Immature natural killer cell (primary cell): ENCODE measurements around the gene SLC38A1. TPM values are rescaled to one million over a fixed set of nuclear protein-coding genes. Genes with fewer than 3 reads are reported as not detected.

Source experiments
- DNase-seq, 3 donors: peaks; one replicate each; pipeline ENCODE4 v3.0.0; 2022; ENCODE audit warnings: mixed read lengths in 1 of 3
- H3K27ac Mint-ChIP-seq, 6 donors: one replicate each; pipeline ENCODE4 v1.8.0; 2020; ENCODE audit warnings: mixed read lengths in 6 of 6, mild to moderate bottlenecking in 5 of 6, inconsistent platforms in 4 of 6, moderate library complexity in 3 of 6
- H3K27me3 Mint-ChIP-seq, 3 donors: one replicate each; pipeline ENCODE4 v1.8.0; 2020 to 2021; ENCODE audit warnings: low read depth in 3 of 3, mild to moderate bottlenecking in 3 of 3, mixed read lengths in 3 of 3, moderate library complexity in 3 of 3, inconsistent platforms in 1 of 3
- H3K36me3 Mint-ChIP-seq, 3 donors: one replicate each; pipeline ENCODE4 v1.8.0; 2020; ENCODE audit warnings: mixed read lengths in 3 of 3, inconsistent platforms in 2 of 3, mild to moderate bottlenecking in 2 of 3
- H3K4me1 Mint-ChIP-seq, 2 donors: one replicate each; pipeline ENCODE4 v1.8.0; 2020; ENCODE audit warnings: inconsistent platforms in 2 of 2, mild to moderate bottlenecking in 2 of 2, mixed read lengths in 2 of 2, moderate library complexity in 1 of 2
- H3K4me3 Mint-ChIP-seq, 5 donors: one replicate each; pipeline ENCODE4 v1.8.0; 2020; ENCODE audit warnings: mild to moderate bottlenecking in 5 of 5, mixed read lengths in 5 of 5, inconsistent platforms in 3 of 5, moderate library complexity in 3 of 5
- H3K9me3 Mint-ChIP-seq, 6 donors: one replicate each; pipeline ENCODE4 v1.8.0; 2020; ENCODE audit warnings: mild to moderate bottlenecking in 6 of 6, mixed read lengths in 6 of 6, inconsistent platforms in 4 of 6, moderate library complexity in 3 of 6
- polyA plus RNA-seq, 3 donors: library from polyadenylated mRNA; unstranded; fragments of 300-500 nt; fragmentation: Illumina TruSeq; gene quantifications; one replicate each; pipeline ENCODE4 v1.2.3, GENCODE V29; 2021

Gene SLC38A1
- polyA plus RNA-seq, 3 donors from 2014 or later, result 173 to 234 (median 210) TPM

DNA sequence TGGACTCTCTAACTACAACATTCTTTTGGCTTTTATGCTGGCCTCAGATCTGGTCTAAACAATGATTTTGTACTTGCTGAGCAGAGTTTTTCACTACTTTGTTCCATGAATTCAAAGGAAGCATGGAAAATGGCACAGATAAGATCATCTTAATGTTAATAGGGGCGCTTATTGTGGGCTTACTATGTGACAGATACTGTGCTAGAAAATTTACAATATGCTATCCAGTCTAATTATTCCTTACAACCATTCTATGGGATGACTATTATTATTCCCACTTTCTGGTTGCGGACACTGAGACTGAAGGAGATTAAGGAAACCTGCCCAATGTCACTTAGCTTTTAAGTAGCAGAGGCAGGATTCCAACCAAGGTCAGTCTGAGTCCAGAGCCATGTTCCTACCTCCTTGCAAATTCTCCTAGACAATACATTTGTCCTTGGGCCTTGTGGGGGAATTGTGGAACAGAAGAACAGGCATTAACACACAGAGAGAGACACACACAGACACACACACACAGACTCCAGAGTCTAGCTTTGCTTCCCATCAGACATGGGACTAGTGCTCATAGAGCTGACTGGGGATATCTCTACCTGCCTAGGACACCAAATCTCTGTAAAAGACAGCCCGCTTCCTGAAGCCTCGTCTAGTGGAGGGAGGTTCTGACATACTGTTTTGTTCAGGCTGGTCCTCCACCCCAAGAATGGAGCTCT lies 107.7 kb downstream of the SLC38A1 start:
- H3K9me3 Mint-ChIP-seq, result peaks cover 0 to 9% (median 2%) of the 10 kb centered on the region in 6 donors
- DNase-seq, result no peak
- H3K4me3 Mint-ChIP-seq, result no peak overlapping the region
- peaks cover 0 to 2% (median 0%) of the 10 kb centered on the region in 3 donors for H3K27me3 Mint-ChIP-seq
- peaks cover 1 to 7% (median 4%) of the 10 kb centered on the region in 3 donors for H3K36me3 Mint-ChIP-seq
- no peaks in the 10 kb centered on the region for H3K4me1 Mint-ChIP-seq
- H3K27ac Mint-ChIP-seq, result no peak overlapping the region

DNA sequence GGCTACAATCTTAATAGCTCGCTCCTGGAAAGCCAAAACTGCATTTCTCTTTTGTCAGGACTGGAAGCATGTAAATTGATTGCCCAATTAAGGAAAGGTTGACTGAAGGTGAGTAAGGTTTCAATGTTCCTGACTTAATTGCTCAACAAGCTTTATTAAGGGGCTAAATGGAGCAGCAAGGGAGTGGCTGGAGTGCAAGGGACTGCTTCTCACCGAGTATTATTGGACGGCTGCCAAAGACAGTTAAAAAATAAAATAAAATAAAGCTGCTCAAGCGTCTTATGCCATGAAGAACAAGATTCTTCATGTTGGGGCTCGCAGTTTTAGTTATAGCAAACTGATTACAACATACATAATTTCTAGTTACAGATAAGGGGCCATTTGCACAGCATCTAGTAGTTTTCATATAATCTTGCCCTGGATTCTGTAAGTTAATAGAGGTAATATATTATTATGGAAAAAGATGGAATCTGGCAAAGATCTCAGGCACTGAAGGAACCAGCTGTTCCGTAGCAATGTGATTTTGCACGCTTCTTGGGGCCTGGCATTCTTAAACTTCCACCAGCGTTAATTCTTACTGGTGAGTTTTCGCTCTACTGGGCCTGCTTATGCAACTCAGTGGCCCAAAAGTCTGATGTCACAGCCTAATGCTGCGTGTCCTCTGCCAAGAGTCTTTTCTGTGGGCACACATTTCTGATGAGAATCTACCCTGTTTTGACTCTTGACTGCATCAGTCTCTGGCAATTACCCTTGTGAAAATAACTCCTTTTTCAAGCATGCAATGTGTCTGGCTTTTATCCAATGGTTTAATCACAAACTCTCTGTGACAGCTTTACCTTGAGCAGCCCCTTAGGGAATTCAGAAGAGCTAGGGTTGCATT lies 108.5 kb downstream of the SLC38A1 start:
- H3K4me3 Mint-ChIP-seq, result no peak overlapping the region
- DNase-seq, result no peak
- H3K27ac Mint-ChIP-seq, result no peak overlapping the region
- H3K36me3 Mint-ChIP-seq, result peaks cover 4 to 10% (median 4%) of the 10 kb centered on the region in 3 donors
- peaks cover 0 to 10% (median 5%) of the 10 kb centered on the region in 6 donors for H3K9me3 Mint-ChIP-seq
- no peaks in the 10 kb centered on the region for H3K4me1 Mint-ChIP-seq
- peaks cover 0 to 2% (median 0%) of the 10 kb centered on the region in 3 donors for H3K27me3 Mint-ChIP-seq

DNA sequence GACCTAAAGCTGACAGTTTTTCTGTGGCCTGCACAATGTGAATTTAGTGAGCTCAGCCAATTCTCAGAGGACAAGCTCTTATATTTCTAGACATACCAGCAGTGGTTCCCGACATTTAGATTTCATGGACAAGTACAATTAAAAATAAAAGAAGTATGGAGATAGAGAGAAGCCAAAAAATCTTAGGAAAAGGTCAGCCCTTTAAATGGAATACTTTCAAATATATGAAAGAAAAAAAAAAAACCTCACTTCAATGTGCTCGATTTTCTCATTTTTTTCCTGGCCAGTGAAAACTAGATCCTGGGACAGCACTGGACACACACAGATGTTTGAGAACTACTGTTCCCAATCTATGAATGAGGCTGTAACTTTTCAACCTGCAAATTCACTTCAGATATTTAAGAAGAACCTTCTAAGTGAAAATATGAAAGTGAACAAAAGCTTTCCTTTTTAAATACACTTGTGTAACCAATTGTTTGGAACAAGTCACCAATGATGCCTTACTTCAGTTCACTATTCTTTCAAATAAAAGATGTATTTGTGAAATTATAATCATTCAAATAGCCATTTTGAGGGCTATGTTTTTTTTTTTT lies 109.4 kb downstream of the SLC38A1 start:
- H3K27me3 Mint-ChIP-seq, result peaks cover 0 to 2% (median 0%) of the 10 kb centered on the region in 3 donors
- peaks cover 4 to 10% (median 4%) of the 10 kb centered on the region in 3 donors for H3K36me3 Mint-ChIP-seq
- no peak overlapping the region for H3K4me3 Mint-ChIP-seq
- no peaks in the 10 kb centered on the region for H3K4me1 Mint-ChIP-seq
- DNase-seq, result no peak
- peaks cover 0 to 10% (median 5%) of the 10 kb centered on the region in 6 donors for H3K9me3 Mint-ChIP-seq
- H3K27ac Mint-ChIP-seq, result no peak overlapping the region

DNA sequence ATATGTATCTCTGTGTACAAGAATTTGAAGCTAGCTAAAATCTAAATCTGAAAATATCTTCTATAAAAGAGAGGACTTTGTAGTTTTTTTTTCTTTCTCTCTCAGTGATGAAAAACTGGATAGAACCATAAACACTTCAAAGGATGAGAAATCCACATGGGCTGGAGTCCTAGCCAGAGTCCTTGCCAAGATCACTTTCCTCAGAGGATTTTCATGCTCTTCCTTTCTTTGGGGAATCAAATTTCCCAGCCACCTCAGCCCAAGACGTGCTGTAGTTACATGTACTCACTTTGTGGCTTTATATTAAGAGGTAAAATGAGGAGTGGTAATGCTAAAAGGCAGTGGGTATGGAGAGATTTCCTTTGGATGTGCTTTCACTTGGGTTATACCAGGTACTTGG lies 110.3 kb downstream of the SLC38A1 start:
- Mint-ChIP-seq H3K36me3 (peaks cover 4 to 10% (median 4%) of the 10 kb centered on the region in 3 donors), H3K9me3 (peaks cover 0 to 10% (median 5%) of the 10 kb centered on the region in 6 donors), H3K27me3 (peaks cover 0 to 2% (median 2%) of the 10 kb centered on the region in 3 donors), H3K27ac (no peak overlapping the region), H3K4me1 (no peaks in the 10 kb centered on the region), H3K4me3 (no peak overlapping the region)
- DNase-seq, result no peak

DNA sequence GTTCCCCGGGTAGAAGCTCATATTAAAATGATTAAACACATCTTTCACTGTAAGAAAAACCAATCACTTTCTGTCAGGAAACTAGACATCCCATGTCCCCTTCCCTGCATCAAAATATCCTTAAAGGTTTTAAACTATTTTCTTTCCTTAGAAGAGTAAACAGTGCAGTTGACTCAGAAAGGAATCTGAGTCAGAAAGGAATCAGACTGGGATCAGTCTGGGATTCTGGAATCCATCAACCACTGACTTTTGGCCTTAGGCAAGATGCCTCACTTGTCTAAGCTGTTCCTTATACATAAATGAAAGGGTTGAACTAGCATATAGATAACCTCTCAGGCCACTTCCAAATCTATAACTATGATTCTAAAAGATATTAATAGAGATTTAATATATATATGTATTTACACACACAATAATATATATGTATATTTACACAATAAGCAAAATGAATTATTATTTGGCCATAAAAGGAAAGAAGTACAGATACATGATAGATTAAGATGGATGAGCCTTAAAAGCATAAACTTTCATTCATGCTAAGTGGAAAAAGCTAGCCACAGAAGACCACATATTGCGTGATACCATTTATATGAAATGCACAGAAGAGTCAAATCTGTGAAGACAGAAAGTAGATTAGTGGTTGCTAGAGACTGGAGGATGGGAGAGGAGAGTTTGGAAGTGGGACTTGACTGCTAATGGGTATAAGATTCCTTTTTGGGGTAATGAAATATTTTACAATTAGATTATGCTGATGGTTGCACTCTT lies 114.4 kb downstream of the SLC38A1 start:
- no peak overlapping the region for H3K27ac Mint-ChIP-seq

DNA sequence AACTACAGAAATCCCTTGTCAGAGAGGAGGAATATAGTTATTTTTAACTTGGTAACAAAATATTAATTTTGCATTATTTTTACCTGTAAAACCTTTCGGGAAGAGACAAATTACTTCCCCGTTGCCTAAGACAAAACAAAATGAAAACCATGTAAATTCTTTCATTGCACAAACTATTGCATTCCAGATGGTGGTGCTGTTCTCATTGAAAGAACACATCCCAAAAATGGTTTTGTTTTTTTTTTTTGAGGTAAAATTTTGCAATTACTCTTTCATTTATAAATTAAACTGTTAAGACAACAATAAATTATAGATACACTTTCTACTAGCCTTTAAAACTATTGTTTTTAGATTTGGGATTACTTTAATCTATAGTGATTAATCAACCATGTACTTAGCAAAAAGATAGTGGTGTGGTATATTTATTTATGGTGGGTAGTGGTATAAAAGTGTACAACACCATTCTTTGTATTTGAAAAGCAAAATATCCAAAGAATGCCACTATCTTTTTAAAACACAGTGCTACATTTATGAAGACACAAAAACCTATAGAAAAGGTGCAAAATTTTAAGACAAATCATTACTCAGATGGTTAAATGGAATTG lies 115.5 kb downstream of the SLC38A1 start:
- peak; percentile 10 to 41 (median 27) for DNase-seq
- H3K9me3 Mint-ChIP-seq, result peaks cover 0 to 10% (median 5%) of the 10 kb centered on the region in 6 donors
- H3K4me1 Mint-ChIP-seq, result peaks cover 0 to 10% of the 10 kb centered on the region in 2 donors
- no peak overlapping the region for H3K4me3 Mint-ChIP-seq
- H3K27me3 Mint-ChIP-seq, result peaks cover 0 to 19% (median 4%) of the 10 kb centered on the region in 3 donors
- H3K27ac Mint-ChIP-seq, result no peak overlapping the region
- H3K36me3 Mint-ChIP-seq, result peaks cover 4 to 7% (median 4%) of the 10 kb centered on the region in 3 donors

More for the DNA sequence above, 114.4 kb downstream of the SLC38A1 start:
- Mint-ChIP-seq H3K27me3 (peaks cover 0 to 14% (median 2%) of the 10 kb centered on the region in 3 donors), H3K36me3 (peaks cover 4 to 7% (median 4%) of the 10 kb centered on the region in 3 donors), H3K4me1 (no peaks in the 10 kb centered on the region), H3K4me3 (no peak overlapping the region), H3K9me3 (peaks cover 0 to 10% (median 5%) of the 10 kb centered on the region in 6 donors)
- no peak for DNase-seq

DNA sequence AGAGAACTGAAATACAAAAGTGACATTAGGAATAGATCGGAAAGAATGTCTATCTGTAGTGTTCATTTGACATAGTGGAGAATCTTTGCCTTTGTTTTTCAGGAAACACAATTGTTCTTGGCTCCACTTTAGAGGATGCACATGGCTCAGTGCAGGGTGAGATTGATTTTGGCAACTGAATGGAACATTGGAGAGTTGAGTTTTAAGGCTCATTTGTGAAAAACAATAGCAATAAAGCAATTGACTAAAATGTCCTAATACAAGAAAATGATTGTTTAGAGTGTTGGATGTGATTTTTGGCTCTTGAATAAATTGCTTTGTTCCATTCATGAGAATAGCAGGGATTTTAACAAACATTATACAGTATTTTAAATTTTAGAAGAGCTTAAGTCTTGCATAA lies 116.4 kb downstream of the SLC38A1 start:
- H3K4me1 Mint-ChIP-seq, result peaks cover 0 to 10% of the 10 kb centered on the region in 2 donors

DNA sequence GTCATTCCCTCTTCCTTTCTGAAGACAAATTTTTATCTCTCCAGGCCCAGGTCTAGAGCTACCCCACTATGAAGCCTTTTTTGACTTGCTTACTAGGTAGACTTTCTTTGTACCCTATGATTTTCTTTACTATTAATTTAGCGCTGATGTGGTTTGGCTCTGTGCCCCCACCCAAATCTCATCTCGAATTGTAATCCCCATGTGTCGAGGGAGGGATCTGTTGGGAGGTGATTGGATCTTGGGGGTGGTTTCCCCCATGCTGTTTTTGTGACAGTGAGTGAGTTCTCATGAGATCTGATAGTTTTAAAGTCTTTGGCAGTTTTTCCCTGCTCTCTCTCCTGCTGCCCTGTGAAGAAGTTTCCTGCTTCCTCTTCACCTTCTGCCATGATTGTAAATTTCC lies 118.1 kb downstream of the SLC38A1 start:
- Mint-ChIP-seq H3K27me3 (peaks cover 0 to 23% (median 7%) of the 10 kb centered on the region in 3 donors), H3K9me3 (no peaks in the 10 kb centered on the region), H3K4me1 (peaks cover 0 to 10% of the 10 kb centered on the region in 2 donors), H3K4me3 (no peak overlapping the region), H3K36me3 (no peaks in the 10 kb centered on the region), H3K27ac (no peak overlapping the region)
- DNase-seq, result no peak

More for the DNA sequence above, 116.4 kb downstream of the SLC38A1 start:
- DNase-seq, result no peak
- H3K9me3 Mint-ChIP-seq, result peaks cover 0 to 10% (median 5%) of the 10 kb centered on the region in 6 donors
- H3K4me3 Mint-ChIP-seq, result no peak overlapping the region
- peaks cover 4 to 7% (median 4%) of the 10 kb centered on the region in 3 donors for H3K36me3 Mint-ChIP-seq
- no peak overlapping the region for H3K27ac Mint-ChIP-seq
- H3K27me3 Mint-ChIP-seq, result peaks cover 0 to 23% (median 4%) of the 10 kb centered on the region in 3 donors

DNA sequence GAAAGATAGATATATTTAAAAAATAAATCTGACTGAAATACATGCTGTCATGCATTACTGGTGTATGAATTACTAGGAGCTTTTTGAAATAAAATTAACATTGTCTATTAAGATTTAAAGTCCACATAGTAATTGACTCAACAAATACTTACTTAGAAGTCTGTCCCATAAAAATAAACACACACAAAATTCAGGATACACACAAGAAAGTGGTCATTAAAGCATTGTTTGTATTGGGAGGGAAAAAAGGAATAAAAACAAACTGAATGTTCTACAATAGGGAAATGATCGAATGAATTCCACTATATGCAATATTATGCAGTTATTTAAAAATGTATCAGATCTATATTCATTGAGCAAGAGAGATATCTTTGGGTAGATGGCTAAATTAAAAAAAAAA lies 118.9 kb downstream of the SLC38A1 start:
- Mint-ChIP-seq H3K4me1 (peaks cover 0 to 10% of the 10 kb centered on the region in 2 donors), H3K9me3 (no peaks in the 10 kb centered on the region), H3K27me3 (peaks cover 0 to 23% (median 7%) of the 10 kb centered on the region in 3 donors), H3K4me3 (no peak overlapping the region), H3K27ac (no peak overlapping the region), H3K36me3 (no peaks in the 10 kb centered on the region)
- no peak for DNase-seq

DNA sequence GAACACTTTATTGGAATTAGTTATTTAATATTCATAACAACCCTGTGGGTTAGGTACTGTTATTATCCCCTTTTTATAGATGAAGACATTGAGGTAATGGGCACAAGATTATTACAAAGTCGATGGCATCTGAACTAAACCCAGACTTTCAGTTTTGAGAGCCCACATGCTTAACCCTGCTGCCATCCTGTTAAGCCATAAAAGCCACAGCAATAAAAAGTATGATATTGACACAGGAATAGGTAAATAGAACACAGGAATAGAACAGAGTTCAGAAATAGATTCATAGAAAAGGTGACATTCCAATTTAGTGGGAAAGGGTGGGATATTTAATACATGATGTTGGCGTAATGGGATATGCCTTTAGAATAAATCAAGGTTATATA lies 119.8 kb downstream of the SLC38A1 start:
- Mint-ChIP-seq H3K36me3 (no peaks in the 10 kb centered on the region), H3K4me1 (peaks cover 0 to 10% of the 10 kb centered on the region in 2 donors), H3K27me3 (peaks cover 0 to 27% (median 7%) of the 10 kb centered on the region in 3 donors), H3K9me3 (no peaks in the 10 kb centered on the region), H3K4me3 (peak overlapping the region in 1 of 5 donors; percentile 43), H3K27ac (no peak overlapping the region)
- peak in 1 of 3 donors; percentile 17 for DNase-seq

DNA sequence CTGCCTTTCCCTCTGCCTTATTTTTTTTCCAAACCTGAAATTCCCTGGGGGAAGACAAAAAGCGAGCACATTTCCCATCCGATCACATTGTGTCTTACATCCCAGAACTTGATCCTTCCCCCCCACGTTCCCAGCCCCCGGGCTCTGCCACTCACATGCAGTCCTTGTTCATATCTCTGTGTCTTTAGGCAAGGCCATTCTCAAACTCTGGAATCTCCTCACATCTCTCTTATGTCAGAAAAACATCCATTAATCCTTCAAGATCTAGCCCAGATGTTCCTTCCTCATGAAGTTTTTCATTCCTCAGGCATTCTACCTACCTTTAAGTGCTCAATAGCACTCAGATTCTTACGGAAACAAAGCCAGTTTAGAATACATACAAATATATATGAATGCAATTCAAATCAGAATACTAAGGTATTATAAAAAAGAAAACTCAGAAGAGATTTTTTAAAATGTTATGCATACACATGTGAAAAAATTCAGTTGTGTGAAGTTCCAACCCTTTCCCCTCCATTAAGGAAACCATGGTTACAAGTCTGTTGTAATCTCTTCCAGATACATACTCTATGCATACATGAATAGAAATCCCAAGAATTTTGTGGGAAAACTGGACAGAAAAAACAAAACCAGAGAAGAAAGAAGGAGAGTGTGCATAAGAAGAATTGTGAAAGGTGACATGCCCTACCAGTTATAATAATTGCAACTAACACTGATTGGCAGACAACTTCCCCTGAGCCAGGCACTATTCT lies 120.3 kb downstream of the SLC38A1 start:
- peak overlapping the region in 1 of 5 donors; percentile 43 for H3K4me3 Mint-ChIP-seq
- peaks cover 0 to 28% (median 7%) of the 10 kb centered on the region in 3 donors for H3K27me3 Mint-ChIP-seq
- no peak overlapping the region for H3K27ac Mint-ChIP-seq
- no peaks in the 10 kb centered on the region for H3K9me3 Mint-ChIP-seq
- DNase-seq, result no peak
- no peaks in the 10 kb centered on the region for H3K36me3 Mint-ChIP-seq
- peaks cover 0 to 10% of the 10 kb centered on the region in 2 donors for H3K4me1 Mint-ChIP-seq

DNA sequence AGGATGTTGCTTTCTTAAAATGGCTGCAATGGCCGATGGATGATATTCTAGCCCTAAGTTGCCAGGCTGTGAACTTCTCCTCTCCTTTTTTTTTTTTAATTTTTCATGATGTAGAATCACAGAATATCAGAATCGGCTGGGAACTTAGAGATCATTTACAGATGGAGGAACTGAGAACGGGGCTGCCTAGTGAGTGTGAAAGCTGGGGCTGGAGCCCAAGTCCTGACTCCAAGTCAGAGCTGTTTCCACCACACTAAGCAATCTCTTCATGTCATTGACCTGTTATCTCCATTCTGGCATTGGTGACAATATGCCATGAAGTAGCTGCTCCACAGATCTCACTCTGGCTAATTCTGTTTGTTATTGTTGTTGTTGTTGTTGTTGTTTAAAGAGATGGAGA lies 121.7 kb downstream of the SLC38A1 start:
- Mint-ChIP-seq H3K9me3 (no peaks in the 10 kb centered on the region), H3K27ac (no peak overlapping the region), H3K27me3 (peaks cover 0 to 27% (median 7%) of the 10 kb centered on the region in 3 donors), H3K4me3 (no peak overlapping the region), H3K4me1 (peaks cover 0 to 10% of the 10 kb centered on the region in 2 donors), H3K36me3 (no peaks in the 10 kb centered on the region)
- no peak for DNase-seq
